ENCODE data around the gene METTL26. TPM values are rescaled to one million over a fixed set of nuclear protein-coding genes. Genes with fewer than 3 reads are reported as not detected.
A peak's percentile ranks its signal among the peaks of the same experiment; 100 is the strongest.

METTL26 gene
- total RNA-seq, 4 donors from 2014 or later: 69.6 to 105 (median 79.9) TPM

GRCh38 chr16:644556-644955 is 8.5 kb upstream of the METTL26 start:
- no peak for DNase-seq
- no peak for TF ChIP-seq POLR2A (IDR thresholded peaks at IDR 0.05)
- TF ChIP-seq, protein P1, sequence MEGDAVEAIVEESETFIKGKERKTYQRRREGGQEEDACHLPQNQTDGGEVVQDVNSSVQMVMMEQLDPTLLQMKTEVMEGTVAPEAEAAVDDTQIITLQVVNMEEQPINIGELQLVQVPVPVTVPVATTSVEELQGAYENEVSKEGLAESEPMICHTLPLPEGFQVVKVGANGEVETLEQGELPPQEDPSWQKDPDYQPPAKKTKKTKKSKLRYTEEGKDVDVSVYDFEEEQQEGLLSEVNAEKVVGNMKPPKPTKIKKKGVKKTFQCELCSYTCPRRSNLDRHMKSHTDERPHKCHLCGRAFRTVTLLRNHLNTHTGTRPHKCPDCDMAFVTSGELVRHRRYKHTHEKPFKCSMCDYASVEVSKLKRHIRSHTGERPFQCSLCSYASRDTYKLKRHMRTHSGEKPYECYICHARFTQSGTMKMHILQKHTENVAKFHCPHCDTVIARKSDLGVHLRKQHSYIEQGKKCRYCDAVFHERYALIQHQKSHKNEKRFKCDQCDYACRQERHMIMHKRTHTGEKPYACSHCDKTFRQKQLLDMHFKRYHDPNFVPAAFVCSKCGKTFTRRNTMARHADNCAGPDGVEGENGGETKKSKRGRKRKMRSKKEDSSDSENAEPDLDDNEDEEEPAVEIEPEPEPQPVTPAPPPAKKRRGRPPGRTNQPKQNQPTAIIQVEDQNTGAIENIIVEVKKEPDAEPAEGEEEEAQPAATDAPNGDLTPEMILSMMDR (IDR thresholded peaks at IDR 0.05): no peak
- Histone ChIP-seq H3K27ac (no peak overlapping the region), H3K4me3 (no peak overlapping the region), H3K27me3 (no peaks in the 10 kb centered on the region), H3K36me3 (no peaks in the 10 kb centered on the region), H3K4me1 (peaks cover 32 to 86% (median 40%) of the 10 kb centered on the region in 3 donors), H3K9me3 (no peaks in the 10 kb centered on the region)
- WGBS, 2 donors: 90 to 93% methylated on average over 12 of the region's 12 CpGs
- intact Hi-C loops (cut with DNase I): no loop called here

GRCh38 chr16:643050-643368 is 6.9 kb upstream of the METTL26 start:
- intact Hi-C loops (cut with DNase I): no loop called here
- Histone ChIP-seq H3K27ac (peak overlapping the region; percentile 61 to 90 (median 84)), H3K27me3 (no peaks in the 10 kb centered on the region), H3K36me3 (no peaks in the 10 kb centered on the region), H3K9me3 (no peaks in the 10 kb centered on the region), H3K4me3 (peak overlapping the region; percentile 59 to 97 (median 76)), H3K4me1 (peaks cover 27 to 74% (median 32%) of the 10 kb centered on the region in 3 donors)
- DNase-seq: no peak
- TF ChIP-seq, protein P1 (IDR thresholded peaks at IDR 0.05): no peak
- TF ChIP-seq POLR2A (IDR thresholded peaks at IDR 0.05): no peak
- WGBS, 2 donors: 30 to 94% methylated on average over 2 of the region's 13 CpGs

- Histone ChIP-seq H3K4me1 (peaks cover 24 to 74% (median 29%) of the 10 kb centered on the region in 3 donors), H3K27ac (peak overlapping the region; percentile 76 to 90 (median 84)), H3K4me3 (peak overlapping the region; percentile 59 to 97 (median 76)), H3K9me3 (no peaks in the 10 kb centered on the region), H3K27me3 (no peaks in the 10 kb centered on the region), H3K36me3 (no peaks in the 10 kb centered on the region)
- intact Hi-C loops (cut with DNase I): no loop called here
- no peak for DNase-seq
- WGBS, 2 donors: 0 to 7% methylated on average over 3 of the region's 72 CpGs
- TF ChIP-seq, protein P1 (IDR thresholded peaks at IDR 0.05): no peak
Observed at GRCh38 chr16:642189-643049, 6.3 kb upstream of the METTL26 start.

- no peak for DNase-seq
- H3K4me1 ChIP-seq: peaks cover 24 to 69% (median 25%) of the 10 kb centered on the region in 3 donors
- TF ChIP-seq POLR2A (IDR thresholded peaks at IDR 0.05): peak in 2 of 4 donors; percentile 55 to 66
- TF ChIP-seq, protein P1 (IDR thresholded peaks at IDR 0.05): no peak
Observed at GRCh38 chr16:641326-642188, 5.5 kb upstream of the METTL26 start, which contains the start of gene MCRIP2. TSS of gene MCRIP2 (plus strand) at chr16:641828. CDS start at chr16:641992, 164 bp downstream.

More at GRCh38 chr16:641326-642188, 5.5 kb upstream of the METTL26 start, which contains the start of gene MCRIP2:
- Histone ChIP-seq H3K36me3 (no peaks in the 10 kb centered on the region), H3K4me3 (peak within 1 kb of the TSS; percentile 59 to 97 (median 76)), H3K27me3 (no peaks in the 10 kb centered on the region), H3K27ac (peak within 1 kb of the TSS; percentile 76 to 90 (median 84)), H3K9me3 (no peaks in the 10 kb centered on the region)
- intact Hi-C loops (cut with DNase I): no loop called here
- WGBS, 2 donors: no CpG with 5 or more reads among the region's 81 CpGs
